Measurements from ENCODE around the gene MTSS2.

The MTSS2 gene

DNA sequence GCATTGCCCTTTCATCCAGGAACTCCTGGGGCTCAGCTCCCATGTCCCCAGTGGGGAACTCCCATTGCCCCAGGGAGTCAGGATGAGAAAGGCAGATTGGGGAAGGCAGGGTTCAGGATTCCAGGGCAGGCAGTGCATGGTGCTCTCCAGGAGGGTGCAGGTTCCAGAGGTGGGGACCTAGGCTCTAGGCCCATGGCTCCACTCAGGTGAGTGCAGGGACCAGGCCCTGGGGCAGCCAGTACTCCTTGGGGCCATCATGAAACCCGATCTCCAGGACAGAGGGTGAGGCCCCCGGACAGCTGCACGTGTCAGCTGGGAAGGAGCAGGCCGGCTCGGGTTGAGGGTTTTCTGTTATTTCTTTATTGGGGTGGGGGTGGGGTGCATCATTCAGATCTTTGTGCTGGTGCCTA lies 1.3 kb upstream of the MTSS2 start:
- no peak for DNase-seq (ENCODE audit: low read depth in 2 of 2)

DNA sequence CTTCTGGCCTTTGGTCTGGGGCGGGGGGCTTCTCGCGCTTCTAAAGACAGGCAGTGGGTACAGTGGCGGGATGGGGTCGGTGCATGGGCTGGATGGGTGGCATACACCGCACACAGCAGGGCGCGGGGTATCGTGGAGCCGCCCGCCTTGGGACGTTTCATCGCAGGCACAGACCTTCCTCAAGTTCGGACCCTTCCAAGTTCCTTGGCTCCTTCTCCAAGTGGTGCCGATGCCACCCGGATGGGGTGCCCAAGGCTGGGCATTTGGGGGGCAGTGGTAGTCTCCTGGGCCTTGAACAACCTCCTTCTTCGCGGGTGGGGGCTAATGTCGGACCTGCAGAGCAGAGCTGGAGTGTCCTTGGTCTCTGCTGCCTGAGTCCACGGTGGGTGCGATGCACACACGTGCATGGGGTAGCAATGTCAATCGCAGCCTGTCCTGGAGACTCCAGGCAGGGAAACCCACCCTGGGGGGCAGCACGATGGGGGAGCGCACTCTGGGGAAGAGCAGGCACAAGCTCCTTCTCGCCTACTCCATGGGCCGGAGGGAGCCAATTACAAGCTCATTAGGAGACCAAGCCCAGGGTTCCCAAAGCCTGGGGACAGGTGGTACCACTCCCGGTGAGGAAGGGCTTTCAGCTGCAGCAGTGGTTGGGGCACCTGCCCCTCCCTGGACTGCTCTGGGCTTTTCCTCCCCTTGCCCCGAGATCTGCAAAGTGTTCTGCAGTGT lies 686 bp upstream of the MTSS2 start:
- no peak for DNase-seq (ENCODE audit: low read depth in 2 of 2)

DNA sequence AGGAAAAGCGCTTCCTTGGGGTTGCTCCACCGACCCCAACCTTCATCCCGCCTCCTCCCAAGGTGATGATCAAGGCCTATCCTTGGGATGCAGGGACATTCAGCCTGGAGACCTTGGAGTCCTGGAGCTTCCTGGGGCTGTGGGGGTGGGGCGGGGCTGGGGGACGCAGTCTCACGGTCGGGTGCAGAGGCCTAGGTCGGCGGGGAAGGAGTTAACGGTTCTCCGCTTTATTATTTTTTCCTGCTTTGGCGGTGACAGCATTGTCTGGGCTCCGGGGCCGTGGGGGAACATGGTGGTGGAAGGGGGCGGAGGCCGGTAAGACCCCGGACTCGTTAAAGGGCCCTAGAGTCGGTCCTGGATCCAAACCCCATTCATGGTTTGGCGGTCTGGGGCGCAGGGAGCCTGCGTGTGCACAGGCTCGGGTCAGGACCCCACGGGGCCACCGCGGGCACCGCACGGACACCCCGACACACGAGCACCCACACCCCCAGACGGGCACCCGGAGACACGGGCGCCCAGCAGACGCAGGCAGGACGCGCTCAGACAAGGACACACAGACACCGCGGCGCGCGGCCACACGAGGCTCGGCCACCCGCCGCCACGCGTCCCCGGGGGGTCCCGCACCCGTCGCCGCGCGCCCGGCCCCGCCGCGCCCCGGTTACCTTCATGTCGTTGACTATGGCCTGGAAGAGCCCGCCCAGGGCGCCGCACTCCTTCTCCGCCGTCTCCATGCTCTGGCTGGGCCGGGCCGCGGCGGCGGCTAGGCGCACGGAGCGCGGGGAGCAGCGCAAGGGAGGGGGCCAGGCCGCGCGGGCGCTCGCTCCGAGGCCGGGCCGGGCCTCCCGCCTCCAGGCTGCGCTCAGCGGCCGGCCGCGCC lies 554 bp downstream of the MTSS2 start:
- DNase-seq (ENCODE audit: low read depth in 2 of 2), result no peak

DNA sequence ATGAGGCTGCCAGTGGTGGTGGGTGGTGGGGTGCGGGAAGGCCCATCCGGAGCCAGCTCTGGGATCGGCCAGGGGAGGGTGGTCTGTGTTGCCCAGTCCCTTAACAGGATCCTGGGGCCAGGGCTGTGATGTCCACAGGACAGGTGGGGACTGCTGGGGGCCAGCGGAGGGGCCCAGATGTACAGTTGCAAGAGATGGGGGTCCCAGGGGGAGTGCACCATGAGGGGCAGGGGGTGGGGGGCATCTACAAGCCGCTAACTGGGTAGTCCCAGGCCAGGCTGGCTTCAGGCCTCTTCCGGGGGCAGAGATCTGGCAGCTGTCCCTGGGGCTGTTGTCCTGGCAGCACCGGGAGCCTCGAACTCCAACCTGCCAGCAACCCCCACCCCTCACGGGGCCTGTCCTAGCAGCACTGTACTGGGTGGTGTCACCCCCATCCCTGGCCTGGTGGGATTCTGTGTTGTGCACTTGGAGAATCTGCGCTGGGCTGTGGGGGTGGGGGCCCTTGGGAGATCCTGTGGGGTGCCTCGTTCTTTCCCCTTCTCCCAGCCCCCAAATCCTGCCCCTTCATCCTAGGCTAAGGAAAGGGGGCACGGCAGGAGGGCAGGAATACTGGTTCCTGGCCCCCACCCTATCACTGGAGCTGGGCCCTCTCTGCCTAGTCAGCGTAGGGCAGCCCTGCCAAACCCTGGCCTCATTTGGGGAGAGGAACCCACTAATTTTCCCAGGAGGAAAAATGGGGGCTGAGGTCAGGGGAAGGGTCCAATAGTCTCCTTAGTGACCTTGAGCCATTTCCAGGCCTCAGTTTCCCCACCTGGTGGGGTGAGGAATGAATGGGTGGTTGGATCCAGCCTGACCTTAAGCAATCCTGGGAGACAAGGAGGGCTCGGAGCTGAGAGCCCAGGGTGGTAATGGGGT lies 1.4 kb downstream of the MTSS2 start:
- no peak for DNase-seq (ENCODE audit: low read depth in 2 of 2)

DNA sequence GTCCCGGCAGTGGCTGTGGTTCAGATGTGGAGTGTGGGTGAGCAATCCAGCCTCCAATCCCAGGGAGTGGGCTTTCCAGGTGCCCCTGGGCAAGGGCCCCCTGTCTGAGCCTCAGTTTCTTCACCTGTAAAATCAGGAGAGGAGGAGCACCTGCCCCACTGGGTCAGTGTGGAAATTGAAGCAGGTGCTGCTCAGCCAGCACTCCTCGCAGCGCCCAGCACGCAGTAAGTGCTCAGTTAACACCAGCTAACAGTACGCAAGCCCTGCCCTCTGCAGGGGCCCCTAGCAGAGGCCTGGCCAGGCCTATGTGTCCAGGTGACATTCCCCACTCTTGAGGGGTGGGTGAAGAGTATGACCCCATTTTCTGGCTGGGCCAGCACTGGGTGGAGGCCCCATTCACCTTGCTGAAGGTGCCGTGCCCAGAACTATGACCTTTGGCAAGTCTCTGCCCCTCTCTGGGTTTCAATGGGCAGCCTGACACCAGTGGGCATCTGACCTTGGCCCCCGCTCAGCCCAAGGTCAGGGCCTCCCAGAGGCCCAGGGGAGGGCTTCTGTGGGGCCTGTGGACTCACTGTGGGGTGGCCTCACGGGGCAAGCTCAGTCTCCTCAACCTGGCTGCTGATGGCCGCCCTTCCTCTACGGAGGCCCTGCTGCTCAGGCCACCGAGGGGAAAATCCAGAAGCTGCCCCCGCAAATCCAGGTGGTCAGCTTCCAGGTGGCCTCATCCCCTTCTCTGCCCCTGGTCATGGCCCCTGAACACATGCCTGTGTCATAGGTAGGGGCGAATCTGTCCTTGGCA lies 2.5 kb downstream of the MTSS2 start:
- DNase-seq (ENCODE audit: low read depth in 2 of 2), result no peak

DNA sequence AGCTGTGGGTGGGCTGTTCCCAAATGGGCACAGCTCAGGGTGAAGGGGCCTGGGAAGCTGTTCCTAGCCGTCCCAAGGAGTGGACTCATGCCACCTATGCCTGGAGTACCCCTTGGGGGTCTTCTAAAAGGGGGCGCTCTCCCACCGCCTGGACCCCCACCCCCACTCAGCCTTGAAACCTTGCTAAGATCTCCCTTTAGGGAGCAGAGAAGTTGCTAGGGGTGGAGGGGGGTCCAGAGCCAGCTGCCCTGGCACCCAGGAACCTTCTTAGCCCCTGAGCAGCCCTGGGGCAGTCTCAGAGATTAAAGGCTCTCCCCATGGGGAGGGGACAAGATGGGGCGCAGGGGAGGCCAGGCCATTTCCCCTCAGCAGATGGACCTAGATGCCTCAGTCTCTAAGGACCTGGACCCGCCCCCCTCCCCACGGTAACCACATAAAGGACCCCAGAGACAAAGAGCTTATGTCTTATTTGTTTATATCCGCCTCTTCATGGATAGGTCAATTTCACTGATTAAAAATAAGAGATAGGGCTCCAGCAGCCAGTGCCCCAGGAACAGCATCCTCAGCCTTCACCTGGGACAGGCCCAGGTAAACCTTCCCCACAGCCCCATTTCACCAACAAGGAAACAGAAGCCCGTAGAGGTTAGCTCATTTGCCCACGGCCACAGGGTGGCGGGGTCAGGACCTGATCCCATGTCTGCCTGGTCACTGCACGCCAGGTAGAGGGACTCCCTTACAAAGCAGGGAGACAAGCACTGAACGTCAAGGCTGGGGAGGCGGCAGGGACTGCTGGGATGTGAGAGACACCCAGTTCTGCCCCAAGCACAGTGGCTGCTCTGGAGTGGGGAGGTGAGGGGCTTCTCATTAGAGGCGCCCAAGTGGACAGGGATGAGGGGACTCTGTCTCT lies 3.4 kb downstream of the MTSS2 start:
- no peak for DNase-seq (ENCODE audit: low read depth in 2 of 2)

DNA sequence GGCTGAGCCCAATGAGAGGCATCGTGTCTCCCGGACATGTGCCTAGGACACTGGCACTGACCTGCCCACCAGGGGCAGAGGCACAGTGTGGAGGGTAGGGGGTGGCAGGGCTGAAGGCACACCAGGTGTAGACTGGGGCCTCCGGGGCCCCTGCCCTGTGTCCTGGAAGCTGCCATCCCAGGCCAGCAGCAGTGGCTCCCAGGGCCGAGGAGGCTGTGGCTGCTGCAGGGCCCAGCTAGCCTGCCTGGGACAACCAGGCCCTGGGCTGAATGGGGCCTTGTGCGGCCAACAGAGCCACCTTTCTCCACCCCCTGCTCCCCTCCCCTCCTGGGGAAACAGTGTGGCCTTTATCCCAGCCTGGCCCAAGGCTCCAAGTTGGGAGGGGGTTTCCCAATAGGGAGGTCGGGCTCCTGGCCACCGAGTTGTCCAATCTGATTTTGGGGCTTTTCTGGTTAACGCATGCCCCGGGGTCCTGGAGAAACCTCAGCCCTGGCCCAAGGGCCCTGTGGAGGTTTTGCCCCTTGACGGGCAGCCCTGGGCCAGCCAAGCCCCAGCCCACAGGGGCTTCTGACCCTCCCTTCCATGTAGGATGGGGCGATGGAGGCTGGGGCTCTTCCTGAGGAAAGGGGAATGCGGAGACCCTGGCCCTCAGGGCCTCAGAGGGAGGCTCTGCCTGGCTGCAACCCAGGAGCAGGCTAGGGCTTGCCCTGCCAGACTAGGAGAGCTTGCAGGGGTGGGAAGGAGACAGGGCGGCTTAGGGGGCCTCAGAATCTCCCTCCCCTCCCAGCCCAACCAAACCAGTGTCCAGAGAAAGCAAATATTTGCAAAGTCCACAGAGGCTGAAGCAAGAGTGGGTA lies 4.2 kb downstream of the MTSS2 start:
- DNase-seq (ENCODE audit: low read depth in 2 of 2), result no peak

DNA sequence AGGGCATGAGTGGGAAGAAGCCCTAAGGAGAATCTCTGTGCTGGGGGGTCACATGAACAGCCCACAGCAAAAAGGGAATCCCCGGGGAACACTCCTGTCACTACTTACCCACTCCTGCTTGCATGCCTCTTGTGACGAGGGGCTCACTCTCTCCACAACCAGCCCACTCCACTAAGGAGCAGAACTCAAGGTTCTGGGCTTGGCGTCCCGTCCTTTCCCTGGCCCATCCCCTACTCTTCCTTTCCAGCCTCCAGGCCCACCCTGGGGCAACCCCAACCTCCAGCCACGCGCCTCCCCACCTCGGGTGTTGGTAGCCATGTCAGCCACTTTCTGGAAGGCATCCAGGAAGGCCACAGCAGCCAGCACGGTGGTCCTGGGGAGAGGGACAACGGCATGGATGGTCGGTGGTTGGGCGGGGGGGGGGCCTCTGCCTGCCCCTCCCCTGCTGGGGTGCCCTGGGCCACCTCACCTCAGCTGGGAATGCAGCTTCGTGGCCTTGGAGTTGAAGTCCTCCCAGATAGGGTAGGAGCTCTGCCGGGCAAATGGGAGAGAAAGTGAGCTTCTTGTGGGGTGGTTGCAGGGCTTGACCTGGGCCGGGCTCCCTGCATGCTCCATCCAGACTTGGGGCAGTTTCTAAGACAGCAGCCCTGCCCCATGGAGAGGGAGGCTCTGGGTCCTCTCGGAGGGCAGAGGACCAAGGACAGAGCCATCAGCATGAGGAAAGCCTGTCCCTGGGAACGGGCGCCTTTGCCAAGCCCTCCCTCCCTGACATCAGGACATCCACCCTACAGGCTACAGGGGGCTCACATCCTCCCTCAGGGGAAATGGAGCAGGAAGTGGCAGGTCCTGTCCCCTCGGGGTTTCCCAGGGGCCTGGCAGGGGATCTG lies 5.1 kb downstream of the MTSS2 start:
- no peak for DNase-seq (ENCODE audit: low read depth in 2 of 2)

DNA sequence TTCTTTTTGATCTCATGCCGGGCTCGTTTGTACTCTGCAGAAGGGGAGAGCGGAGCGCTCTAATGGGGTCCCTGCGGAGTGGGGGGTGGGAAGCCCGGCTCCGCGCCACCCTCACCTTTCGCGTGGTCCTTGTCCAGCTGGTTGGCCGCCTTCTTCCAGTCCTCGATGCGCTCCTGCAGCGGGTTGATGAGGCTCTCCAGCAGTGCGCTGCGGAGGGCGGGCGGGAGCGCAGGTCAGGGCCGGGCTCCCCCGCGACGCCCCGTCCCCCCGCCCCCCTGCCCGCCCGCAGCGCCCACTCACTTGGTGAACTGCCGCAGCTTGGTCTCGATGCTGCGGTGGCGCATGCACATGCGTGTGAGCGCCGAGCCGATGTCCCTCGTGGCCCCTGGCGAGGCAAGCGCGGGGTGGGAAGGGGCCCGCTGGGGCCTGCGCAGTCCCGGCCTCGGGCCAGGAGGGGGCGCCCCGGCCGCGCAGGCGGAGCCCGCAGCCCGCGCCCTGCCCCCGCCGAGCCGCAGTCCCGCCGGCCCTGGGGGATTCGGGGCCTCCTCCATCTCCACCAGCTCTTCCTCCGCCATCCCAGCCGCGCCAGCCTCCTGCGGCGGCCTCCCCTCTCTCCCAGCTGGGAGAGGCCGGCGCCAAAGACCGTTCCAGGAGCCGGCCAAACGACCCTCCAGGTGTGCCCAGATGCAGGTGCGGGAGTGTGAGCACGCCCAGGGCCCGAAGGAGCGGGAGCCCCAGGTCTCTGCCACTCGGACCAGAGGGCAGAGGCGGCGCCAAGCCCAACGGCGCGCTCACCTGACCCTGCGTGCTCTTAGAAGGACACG lies 6.0 kb downstream of the MTSS2 start:
- no peak for DNase-seq (ENCODE audit: low read depth in 2 of 2)

DNA sequence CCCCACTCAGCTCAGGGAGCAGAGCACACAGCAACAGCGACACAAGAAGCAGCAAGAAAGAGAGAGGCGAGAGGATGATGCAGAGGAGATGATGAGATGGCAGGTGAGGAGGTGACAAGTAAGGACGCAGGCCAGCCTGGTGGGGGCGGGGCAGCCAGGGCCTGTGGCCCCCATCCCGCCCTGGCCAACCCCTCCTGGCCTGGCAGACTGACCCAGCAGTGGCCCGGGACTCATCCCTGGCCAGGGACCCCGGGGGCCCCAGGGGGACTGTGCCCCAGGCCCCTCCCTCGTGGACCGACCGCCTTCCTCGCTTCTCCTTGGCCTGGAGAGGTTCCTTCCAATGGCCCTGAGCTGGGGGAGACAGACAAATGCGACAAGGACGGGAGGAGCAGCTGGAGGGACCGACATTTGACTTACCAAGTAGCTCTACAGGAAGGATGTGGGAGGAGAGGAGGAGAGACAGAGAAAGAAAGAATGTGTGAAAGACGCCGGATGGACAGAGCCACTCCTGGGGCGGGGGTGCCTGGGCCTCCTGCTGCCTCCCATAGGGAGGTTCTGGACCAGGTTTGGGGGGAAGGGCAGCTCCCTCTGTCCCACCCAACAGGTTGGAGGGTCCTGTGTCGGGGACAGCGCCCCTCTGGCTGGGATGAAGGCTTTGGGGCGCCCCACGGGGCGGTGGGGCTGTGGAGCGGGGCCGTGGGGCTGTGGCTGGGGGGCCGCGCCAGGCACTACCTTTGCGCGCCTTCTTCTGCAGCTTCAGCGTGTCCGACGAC lies 6.8 kb downstream of the MTSS2 start:
- no peak for DNase-seq (ENCODE audit: low read depth in 2 of 2)

DNA sequence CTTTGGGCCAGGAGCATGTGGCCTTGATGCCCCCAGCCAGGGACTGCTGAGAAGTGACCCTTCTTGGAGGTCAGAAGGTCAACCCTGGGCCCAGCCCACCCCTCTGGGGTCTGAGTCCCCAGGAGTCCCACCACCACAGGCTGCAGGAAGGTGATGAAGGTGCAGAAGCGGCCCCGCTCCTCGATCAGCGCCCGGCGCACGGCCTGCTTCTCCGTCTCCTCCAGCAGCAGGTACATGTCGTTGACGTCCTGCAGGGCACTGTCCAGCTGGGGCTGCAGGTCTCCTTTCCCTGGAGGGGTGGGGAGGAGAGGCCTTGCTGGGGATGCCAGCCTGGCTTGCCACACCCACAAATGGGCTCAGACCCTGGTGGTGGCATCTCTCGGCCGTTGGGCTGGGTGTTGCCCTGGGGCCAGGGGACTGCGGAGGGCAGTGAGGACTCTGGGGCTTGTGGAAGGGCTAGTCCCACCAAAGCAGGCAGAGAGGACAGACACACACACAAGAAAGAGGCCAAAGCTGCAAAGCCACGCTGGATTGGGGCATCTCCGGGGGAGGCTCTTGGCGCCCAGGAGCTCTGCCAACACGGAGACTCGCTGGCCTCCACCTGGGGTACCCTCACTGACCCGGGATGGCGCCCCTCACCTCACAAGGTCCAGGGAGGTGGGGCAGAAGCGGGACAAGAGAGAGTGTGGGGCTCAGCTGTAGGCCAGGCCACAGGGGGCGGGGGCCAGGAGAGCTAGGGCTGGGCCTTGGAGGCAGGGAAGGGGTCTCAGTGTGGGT lies 7.5 kb downstream of the MTSS2 start:
- DNase-seq (ENCODE audit: low read depth in 2 of 2), result no peak

DNA sequence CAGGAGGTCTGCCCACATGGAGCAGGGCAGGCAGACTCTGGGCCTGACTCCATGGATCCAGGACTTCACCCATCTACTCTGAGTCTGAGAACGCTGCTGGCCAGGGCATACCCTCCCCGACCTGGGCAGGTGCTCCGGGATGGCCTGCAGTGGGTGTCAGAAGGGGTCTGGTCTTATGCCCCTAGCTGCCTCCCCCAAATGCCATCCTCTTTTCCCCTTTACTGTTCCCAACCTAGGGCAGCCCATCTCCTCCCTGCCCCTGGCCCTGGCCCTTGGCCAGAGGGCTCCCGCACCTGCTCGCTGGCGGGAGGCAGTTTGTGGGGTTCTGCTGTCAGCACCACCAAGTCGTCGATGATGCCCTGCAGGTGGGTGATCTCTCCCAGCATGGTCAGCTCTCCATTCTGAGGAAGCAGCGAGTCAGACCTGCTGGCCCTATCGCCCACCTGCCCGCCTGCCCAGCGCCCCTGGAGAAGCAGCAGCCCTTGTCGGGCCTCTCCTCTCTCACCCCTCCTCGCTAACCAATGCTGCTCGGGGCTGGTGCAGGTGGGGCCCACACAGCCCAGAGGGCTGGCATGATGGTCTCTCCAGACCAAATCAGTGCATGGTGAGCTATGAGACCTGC lies 8.2 kb downstream of the MTSS2 start:
- no peak for DNase-seq (ENCODE audit: low read depth in 2 of 2)

DNA sequence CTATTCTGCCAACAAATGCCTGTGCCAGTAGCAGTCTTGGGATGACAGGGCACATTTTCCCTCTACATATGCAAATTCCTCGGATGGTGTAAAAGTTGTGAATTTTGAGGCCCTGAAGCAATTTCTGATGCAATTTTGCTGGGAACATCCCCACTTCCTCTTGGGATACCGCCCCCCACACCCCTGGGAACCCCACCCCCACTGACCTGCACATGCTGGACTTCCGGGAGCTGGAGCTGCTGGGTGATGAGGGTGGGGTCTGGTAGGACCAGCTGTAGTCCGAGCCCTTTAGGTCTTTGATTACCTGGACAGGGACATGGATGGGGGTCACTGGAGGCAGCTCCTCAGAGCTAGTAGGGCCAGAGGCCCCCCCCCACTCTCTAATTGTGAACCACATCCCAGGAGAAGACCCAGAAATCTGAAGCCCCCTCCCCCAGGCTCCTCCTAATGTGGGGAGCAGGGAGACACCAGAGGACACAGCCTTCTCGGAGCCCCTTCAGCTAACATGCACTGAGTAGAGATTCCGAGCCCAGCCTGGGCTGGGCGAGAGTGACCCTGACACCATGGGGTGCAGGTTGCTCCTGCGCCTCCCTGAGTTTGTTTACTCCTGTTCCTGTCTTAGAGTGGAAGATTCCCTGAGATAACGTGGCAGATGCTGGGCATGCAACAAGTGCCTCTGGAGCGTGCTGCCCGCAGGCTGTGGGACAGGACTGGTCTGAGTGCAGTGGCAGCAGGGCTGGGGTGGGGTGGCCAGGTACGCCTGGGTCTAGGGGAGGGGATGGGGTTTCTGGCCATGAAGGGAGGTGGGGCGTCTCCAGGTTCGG lies 9.0 kb downstream of the MTSS2 start:
- DNase-seq (ENCODE audit: low read depth in 2 of 2), result no peak

DNA sequence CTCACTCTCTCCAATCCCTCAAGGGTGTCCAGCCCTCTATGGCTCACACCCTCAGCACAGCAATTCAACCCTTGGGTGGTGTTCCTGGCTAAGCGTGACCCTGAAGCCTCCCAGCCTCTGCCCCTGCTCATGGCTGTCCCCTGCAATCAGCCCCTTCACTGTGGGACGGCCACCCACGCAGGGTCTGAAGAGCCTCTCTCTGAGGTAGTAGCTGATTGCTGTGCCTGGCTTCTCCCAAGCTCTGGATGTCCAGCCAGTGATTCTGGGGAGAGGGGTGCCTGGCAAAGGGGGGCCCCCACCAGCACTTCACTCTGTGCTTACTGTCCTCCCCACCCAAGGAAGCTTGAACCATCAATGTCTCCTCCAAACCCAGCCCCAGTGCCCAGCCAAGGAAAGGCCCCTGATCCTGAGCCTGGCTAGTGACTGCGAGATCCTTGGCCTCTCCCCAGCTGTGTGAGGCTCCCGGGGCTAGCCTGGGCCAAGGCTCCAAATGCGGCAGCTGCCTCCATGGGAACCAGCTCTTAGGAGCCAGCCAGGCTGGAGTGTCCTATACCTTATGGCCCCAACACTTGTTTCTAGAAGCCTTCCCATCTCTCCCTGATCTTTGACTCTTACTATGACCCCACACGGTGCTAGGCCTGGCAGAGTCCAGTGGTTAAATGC lies 9.9 kb downstream of the MTSS2 start:
- DNase-seq (ENCODE audit: low read depth in 2 of 2), result no peak
